Naive thymus-derived CD4-positive, alpha-beta T cell (primary cell): ENCODE results near the gene DBH. TPM values are rescaled to one million over a fixed set of nuclear protein-coding genes. Genes with fewer than 3 reads are reported as not detected.

Source experiments
- ATAC-seq: fragments of 150-1000 bp; cut with Tn5 transposase; 2 replicates; pipeline ENCODE4 v1.10.0; 2021; ENCODE audit warnings: mild to moderate bottlenecking, moderate library complexity
- CTCF ChIA-PET: fragments of 350-600 bp; sonication (Branson Sonifier 250); formaldehyde crosslinking; loops from one replicate; lab custom pipeline; 2021; ENCODE audit warnings: antibody characterized with exemption; lab: Charles Lee
- POLR2A ChIA-PET: fragments of 350-600 bp; sonication (Branson Sonifier 250); formaldehyde crosslinking; loops from one replicate; lab custom pipeline; 2021; ENCODE audit warnings: antibody characterized with exemption, inconsistent platforms; lab: Charles Lee
- DNase-seq, 9 donors: peaks; one replicate each; pipeline versions ENCODE4 v3.0.0 to v3.0.0-alpha.2; 2020 to 2022; ENCODE audit warnings: mixed read lengths in 1 of 9
- H3K27ac ChIP-seq: one replicate; pipeline ENCODE4 v1.7.0; 2013; ENCODE audit warnings: mild to moderate bottlenecking, low read depth, low read length, moderate library complexity
- H3K27me3 ChIP-seq, 2 donors: one replicate each; pipeline ENCODE4 v1.7.0; 2013; ENCODE audit warnings: low read length in 2 of 2, mild to moderate bottlenecking in 2 of 2, moderate library complexity in 2 of 2; ENCODE audit not compliant: control insufficient read depth in 2 of 2, insufficient read depth in 2 of 2
- H3K36me3 ChIP-seq, 3 experiments: 1 replicate in 2 of 3; 2 replicates in 1 of 3; pipeline ENCODE4 v1.7.0; 2013; ENCODE audit warnings: low read length in 3 of 3, mild to moderate bottlenecking in 3 of 3, moderate library complexity in 1 of 3; ENCODE audit not compliant: insufficient read depth in 3 of 3, control insufficient read depth in 2 of 3
- H3K4me1 ChIP-seq, 2 donors: one replicate each; pipeline ENCODE4 v1.7.0; 2013; ENCODE audit warnings: low read length in 2 of 2, mild to moderate bottlenecking in 2 of 2, moderate library complexity in 1 of 2; ENCODE audit not compliant: control insufficient read depth in 2 of 2, insufficient read depth in 2 of 2
- H3K4me3 ChIP-seq: 2 replicates; pipeline ENCODE4 v1.7.0; 2013; ENCODE audit warnings: mild to moderate bottlenecking, low read length
- H3K9me3 ChIP-seq, 3 experiments: 1 replicate in 2 of 3; 2 replicates in 1 of 3; pipeline ENCODE4 v1.7.0; 2013; ENCODE audit warnings: low read length in 3 of 3; ENCODE audit not compliant: control insufficient read depth in 2 of 3
- H3K27ac Mint-ChIP-seq, 9 donors: one replicate each; pipeline ENCODE4 v1.8.0; 2020 to 2022; ENCODE audit warnings: mixed read lengths in 9 of 9, mild to moderate bottlenecking in 8 of 9, moderate library complexity in 5 of 9, inconsistent platforms in 2 of 9
- H3K27me3 Mint-ChIP-seq, 5 donors: one replicate each; pipeline ENCODE4 v1.8.0; 2021 to 2022; ENCODE audit warnings: mixed read lengths in 5 of 5, mild to moderate bottlenecking in 1 of 5
- H3K36me3 Mint-ChIP-seq, 5 donors: one replicate each; pipeline ENCODE4 v1.8.0; 2020 to 2022; ENCODE audit warnings: mixed read lengths in 5 of 5, mild to moderate bottlenecking in 3 of 5, inconsistent platforms in 1 of 5
- H3K4me1 Mint-ChIP-seq, 7 donors: one replicate each; pipeline ENCODE4 v1.8.0; 2020 to 2022; ENCODE audit warnings: mixed read lengths in 7 of 7, mild to moderate bottlenecking in 3 of 7, inconsistent platforms in 1 of 7
- H3K4me3 Mint-ChIP-seq, 10 donors: one replicate each; pipeline ENCODE4 v1.8.0; 2020 to 2022; ENCODE audit warnings: mild to moderate bottlenecking in 10 of 10, mixed read lengths in 10 of 10, moderate library complexity in 6 of 10, inconsistent platforms in 2 of 10
- H3K9me3 Mint-ChIP-seq, 11 donors: one replicate each; pipeline ENCODE4 v1.8.0; 2020 to 2022; ENCODE audit warnings: mixed read lengths in 11 of 11, mild to moderate bottlenecking in 4 of 11, inconsistent platforms in 1 of 11, moderate library complexity in 1 of 11
- intact Hi-C, 2 donors: fragments of 100-400 bp; cut with micrococcal nuclease; formaldehyde crosslinking; loops; one replicate each; pipeline ENCODE4 v1.15.1; 2023
- polyA plus RNA-seq, 2 donors: library from polyadenylated mRNA; unstranded; fragments of 300-500 nt; fragmentation: Illumina TruSeq; gene quantifications; one replicate each; pipeline ENCODE4 v1.2.3, GENCODE V29; 2021
- total RNA-seq, 6 experiments: library from RNA in 5 of 6; stranded (reverse) in 5 of 6; gene quantifications; 1 replicate in 5 of 6; 2 replicates in 1 of 6; pipeline ENCODE4 v1.2.3 and lab custom pipeline; 2021 to 2026

DBH gene
- total and polyA plus RNA-seq, 7 experiments from 2014 or later, result 0.08 to 1.2 (median 0.17) TPM; not detected in 1

DNA sequence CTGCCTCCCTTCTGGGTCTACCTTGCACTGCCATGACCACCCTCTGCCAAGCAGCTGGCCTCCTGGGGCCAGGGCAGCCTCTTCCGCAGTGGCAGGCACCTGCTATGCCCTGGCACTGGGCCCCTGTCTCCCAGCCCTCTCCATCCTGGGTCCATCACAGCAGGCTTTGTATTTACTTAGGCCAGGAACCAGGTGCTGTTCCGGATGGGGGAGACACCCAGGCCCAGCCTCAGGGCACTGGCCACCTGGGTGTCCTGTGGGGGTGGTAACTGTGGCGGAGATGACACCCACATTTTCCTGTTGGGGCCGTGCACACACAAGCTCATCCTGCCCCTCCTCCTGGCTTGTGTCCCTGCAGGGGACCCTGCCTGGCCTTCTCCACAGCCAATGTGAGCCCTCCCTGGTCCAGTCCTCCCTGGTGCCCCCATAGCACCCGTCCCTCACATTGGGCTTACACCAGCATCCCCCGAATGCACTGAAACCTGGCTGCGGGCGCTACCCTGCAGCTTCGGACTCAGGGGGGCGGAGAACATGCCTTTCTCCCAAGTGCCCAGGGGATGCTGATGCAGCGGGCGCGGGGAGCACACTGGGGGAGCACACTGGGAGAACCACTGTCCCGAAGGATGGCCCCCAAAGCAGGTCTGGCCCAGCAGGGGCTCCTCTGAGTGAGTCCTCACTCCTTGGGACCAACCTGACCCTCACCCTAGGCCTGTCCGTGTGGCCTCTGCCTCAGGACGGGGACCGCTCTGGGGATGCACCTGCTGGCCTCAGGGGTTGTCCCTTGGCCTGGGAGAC, 44.9 kb upstream of the DBH start:
- Histone ChIP-seq H3K27me3 (no peaks in the 10 kb centered on the region), H3K9me3 (peaks cover 0 to under 1% (median 0%) of the 10 kb centered on the region in 3 experiments), H3K27ac (no peak overlapping the region), H3K4me3 (no peak overlapping the region), H3K4me1 (no peaks in the 10 kb centered on the region), H3K36me3 (no peaks in the 10 kb centered on the region)
- ChIA-PET POLR2A (no interaction called here), CTCF (no interaction called here)
- DNase-seq (no peak), ATAC-seq (no peak)
- Mint-ChIP-seq H3K4me3 (no peak overlapping the region), H3K27ac (no peak overlapping the region), H3K36me3 (peaks cover 0 to 2% (median 0%) of the 10 kb centered on the region in 5 donors), H3K4me1 (peaks cover 0 to 2% (median 0%) of the 10 kb centered on the region in 7 donors), H3K27me3 (peaks cover 0 to 4% (median 0%) of the 10 kb centered on the region in 5 donors), H3K9me3 (peaks cover 0 to 5% (median 2%) of the 10 kb centered on the region in 11 donors)
- intact Hi-C loops, result no loop called here

DNA sequence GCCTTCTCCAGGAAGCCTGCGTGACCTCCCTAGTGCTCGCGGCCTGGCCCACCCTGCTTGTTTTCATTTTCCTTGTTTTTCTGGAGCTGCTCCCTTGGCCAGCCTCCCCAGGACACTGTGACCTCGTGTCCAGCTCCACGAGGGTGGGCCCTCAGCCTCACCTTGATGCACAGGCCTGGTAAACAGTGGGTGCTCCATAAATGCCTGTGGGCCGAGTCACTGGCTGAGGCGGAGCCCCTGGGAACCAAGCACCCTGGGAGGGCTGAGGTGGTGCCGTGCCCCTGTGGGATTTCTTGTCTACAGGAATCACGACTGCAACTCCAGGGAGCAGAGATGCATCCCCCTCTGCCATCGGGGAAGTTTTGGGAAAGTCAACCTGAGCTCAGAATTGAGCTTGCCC, 44.2 kb upstream of the DBH start:
- Histone ChIP-seq H3K9me3 (peaks cover 0 to 8% (median 2%) of the 10 kb centered on the region in 3 experiments), H3K4me3 (no peak overlapping the region), H3K36me3 (no peaks in the 10 kb centered on the region), H3K4me1 (no peaks in the 10 kb centered on the region), H3K27me3 (no peaks in the 10 kb centered on the region), H3K27ac (no peak overlapping the region)
- Mint-ChIP-seq H3K4me3 (no peak overlapping the region), H3K9me3 (peaks cover 1 to 9% (median 3%) of the 10 kb centered on the region in 11 donors), H3K36me3 (peaks cover 0 to 4% (median 2%) of the 10 kb centered on the region in 5 donors), H3K27ac (no peak overlapping the region), H3K27me3 (peaks cover 0 to 4% (median 0%) of the 10 kb centered on the region in 5 donors), H3K4me1 (peaks cover 0 to 2% (median 0%) of the 10 kb centered on the region in 7 donors)
- ATAC-seq (no peak), DNase-seq (no peak)
- intact Hi-C loops, result loop anchor here in 1 of 2 donors (2.0 kb wide), 1 partner anchor 135 kb away; no protein-coding TSS in a partner anchor
- ChIA-PET CTCF (interaction anchor here (1.1 kb wide), 1 partner anchor 150 kb away, joined by 3 read pairs; no protein-coding TSS in a partner anchor), POLR2A (no interaction called here)

- Histone ChIP-seq H3K27ac (no peak overlapping the region), H3K9me3 (peaks cover 0 to 17% (median 6%) of the 10 kb centered on the region in 3 experiments), H3K4me1 (no peaks in the 10 kb centered on the region), H3K36me3 (no peaks in the 10 kb centered on the region), H3K27me3 (no peaks in the 10 kb centered on the region), H3K4me3 (no peak overlapping the region)
- DNase-seq, result no peak
- Mint-ChIP-seq H3K9me3 (peaks cover 6 to 18% (median 11%) of the 10 kb centered on the region in 11 donors), H3K4me3 (no peak overlapping the region), H3K36me3 (peaks cover 3 to 10% (median 9%) of the 10 kb centered on the region in 5 donors), H3K27ac (no peak overlapping the region), H3K4me1 (peaks cover 0 to 2% (median 0%) of the 10 kb centered on the region in 7 donors), H3K27me3 (peaks cover 0 to 4% (median 0%) of the 10 kb centered on the region in 5 donors)
- no peak for ATAC-seq
- ChIA-PET CTCF (interaction anchor here (1.1 kb wide), 1 partner anchor 149 kb away, joined by 3 read pairs; no protein-coding TSS in a partner anchor), POLR2A (no interaction called here)
- intact Hi-C loops, result loop anchor here in 1 of 2 donors (2.0 kb wide), 1 partner anchor 134 kb away; no protein-coding TSS in a partner anchor
These were observed 43.3 kb upstream of the DBH start for GRCh38 chr9:133592731-133593409.

DNA sequence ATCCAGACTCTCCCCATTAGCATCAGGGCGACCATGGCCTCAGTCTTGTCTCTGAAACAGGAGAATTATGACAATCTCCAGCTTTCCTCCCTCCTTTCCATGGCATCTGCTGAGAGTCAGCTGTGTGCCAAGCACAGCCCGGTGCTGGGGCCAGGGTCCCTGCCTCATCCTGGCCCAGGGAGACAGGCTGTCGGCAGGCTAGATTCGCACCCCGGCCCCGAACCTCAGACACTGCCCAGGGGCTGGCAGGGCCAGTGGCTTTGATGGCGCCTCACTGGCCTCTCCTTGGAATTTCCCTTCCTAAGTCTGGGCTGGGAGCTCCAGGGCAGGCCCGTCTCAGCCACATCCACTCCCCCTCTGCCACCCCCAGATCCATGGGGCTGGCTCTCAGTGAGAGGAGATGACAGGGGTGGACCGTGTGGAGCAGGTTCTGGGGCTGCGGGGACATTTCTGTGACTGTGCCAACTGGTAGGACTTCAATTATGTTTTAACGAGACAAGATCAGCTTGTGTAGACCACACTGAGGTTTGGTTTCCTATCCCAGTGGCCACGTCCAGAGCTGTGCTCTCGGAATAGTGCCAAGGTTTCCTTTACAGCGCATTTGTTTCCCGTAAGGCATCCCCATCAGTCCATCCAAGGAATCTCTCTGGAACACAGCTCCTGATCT, 42.4 kb upstream of the DBH start:
- no peaks in the 10 kb centered on the region for H3K27me3 ChIP-seq
- ATAC-seq (no peak), DNase-seq (no peak)
- H3K36me3 ChIP-seq, result no peaks in the 10 kb centered on the region
- CTCF ChIA-PET, result interaction anchor here (1.4 kb wide), 1 partner anchor 131 kb away, joined by 4 read pairs; no protein-coding TSS in a partner anchor
- intact Hi-C loops, result loop anchor here in 1 of 2 donors (2.0 kb wide), 1 partner anchor 133 kb away; no protein-coding TSS in a partner anchor
- no peak overlapping the region for H3K4me3 Mint-ChIP-seq
- H3K4me3 ChIP-seq, result no peak overlapping the region
- peaks cover 6 to 22% (median 11%) of the 10 kb centered on the region in 11 donors for H3K9me3 Mint-ChIP-seq
- POLR2A ChIA-PET, result no interaction called here
- peaks cover 0 to 4% (median 0%) of the 10 kb centered on the region in 5 donors for H3K27me3 Mint-ChIP-seq
- H3K27ac ChIP-seq, result no peak overlapping the region
- peaks cover 0 to 2% (median 0%) of the 10 kb centered on the region in 7 donors for H3K4me1 Mint-ChIP-seq
- H3K27ac Mint-ChIP-seq, result no peak overlapping the region
- H3K9me3 ChIP-seq, result peaks cover 0 to 21% (median 6%) of the 10 kb centered on the region in 3 experiments
- no peaks in the 10 kb centered on the region for H3K4me1 ChIP-seq
- H3K36me3 Mint-ChIP-seq, result peaks cover 3 to 10% (median 8%) of the 10 kb centered on the region in 5 donors

- Mint-ChIP-seq H3K9me3 (peaks cover 6 to 22% (median 11%) of the 10 kb centered on the region in 11 donors), H3K4me1 (peaks cover 0 to 2% (median 0%) of the 10 kb centered on the region in 7 donors), H3K4me3 (no peak overlapping the region), H3K27me3 (peaks cover 0 to 4% (median 0%) of the 10 kb centered on the region in 5 donors), H3K27ac (no peak overlapping the region), H3K36me3 (peaks cover 3 to 10% (median 8%) of the 10 kb centered on the region in 5 donors)
- Histone ChIP-seq H3K4me1 (no peaks in the 10 kb centered on the region), H3K27ac (no peak overlapping the region), H3K36me3 (no peaks in the 10 kb centered on the region), H3K4me3 (no peak overlapping the region), H3K9me3 (peaks cover 0 to 21% (median 6%) of the 10 kb centered on the region in 3 experiments), H3K27me3 (no peaks in the 10 kb centered on the region)
- ATAC-seq, result no peak
- CTCF ChIA-PET, result interaction anchor here (1.4 kb wide), 1 partner anchor 131 kb away, joined by 4 read pairs; no protein-coding TSS in a partner anchor
- no peak for DNase-seq
- POLR2A ChIA-PET, result no interaction called here
- intact Hi-C loops, result no loop called here
These were observed 41.9 kb upstream of the DBH start for GRCh38 chr9:133594310-133594709.

GRCh38 chr9:133595910-133596309, 40.3 kb upstream of the DBH start:
- no peak overlapping the region for H3K4me3 ChIP-seq
- ChIA-PET CTCF (no interaction called here), POLR2A (no interaction called here)
- H3K27me3 Mint-ChIP-seq, result peaks cover 0 to 4% (median 0%) of the 10 kb centered on the region in 5 donors
- H3K27me3 ChIP-seq, result no peaks in the 10 kb centered on the region
- intact Hi-C loops, result no loop called here
- DNase-seq (no peak), ATAC-seq (no peak)
- no peaks in the 10 kb centered on the region for H3K4me1 ChIP-seq
- peaks cover 6 to 22% (median 11%) of the 10 kb centered on the region in 11 donors for H3K9me3 Mint-ChIP-seq
- H3K4me1 Mint-ChIP-seq, result no peaks in the 10 kb centered on the region
- peak overlapping the region in 1 of 10 donors; percentile 38 for H3K4me3 Mint-ChIP-seq
- H3K27ac Mint-ChIP-seq, result no peak overlapping the region
- no peaks in the 10 kb centered on the region for H3K36me3 ChIP-seq
- H3K36me3 Mint-ChIP-seq, result peaks cover 3 to 10% (median 8%) of the 10 kb centered on the region in 5 donors
- peaks cover 0 to 21% (median 6%) of the 10 kb centered on the region in 3 experiments for H3K9me3 ChIP-seq
- H3K27ac ChIP-seq, result no peak overlapping the region
